Stimulated activated naive CD4-positive, alpha-beta T cell (primary cell): ENCODE results near the gene BEAN1.

Experiments used
- DNase-seq, 6 experiments: peaks; one replicate each; lab custom pipeline; 2025; lab: John Stamatoyannopoulos, UW

BEAN1 gene

GRCh38 chr16:66470556-66470955, 43.5 kb downstream of the BEAN1 start:
- DNase-seq, result no peak

GRCh38 chr16:66471264-66471663, 44.2 kb downstream of the BEAN1 start:
- DNase-seq, result no peak

- DNase-seq, result no peak
These were observed 44.8 kb downstream of the BEAN1 start for GRCh38 chr16:66471716-66472393.

- DNase-seq, result no peak
These were observed 46.0 kb downstream of the BEAN1 start for GRCh38 chr16:66473051-66473571.

- no peak for DNase-seq
These were observed 46.8 kb downstream of the BEAN1 start for GRCh38 chr16:66473654-66474519.

GRCh38 chr16:66474750-66475199, 47.7 kb downstream of the BEAN1 start:
- DNase-seq, result peak in 5 of 6 experiments; percentile 8 to 69 (median 51)

GRCh38 chr16:66475232-66475631, 48.1 kb downstream of the BEAN1 start:
- DNase-seq, result no peak

GRCh38 chr16:66476328-66477027, 49.4 kb downstream of the BEAN1 start:
- DNase-seq, result peak in 1 of 6 experiments; percentile 11

GRCh38 chr16:66477028-66477515, 50.0 kb downstream of the BEAN1 start:
- DNase-seq, result no peak

- peak; percentile 45 to 76 (median 56) for DNase-seq
These were observed 51.8 kb downstream of the BEAN1 start for GRCh38 chr16:66478733-66479511.

GRCh38 chr16:66479661-66480264, 52.7 kb downstream of the BEAN1 start:
- no peak for DNase-seq

GRCh38 chr16:66480265-66481080, 53.4 kb downstream of the BEAN1 start:
- no peak for DNase-seq

- no peak for DNase-seq
These were observed 54.2 kb downstream of the BEAN1 start for GRCh38 chr16:66481081-66481942.

GRCh38 chr16:66481943-66482390, 54.9 kb downstream of the BEAN1 start:
- no peak for DNase-seq

GRCh38 chr16:66483689-66484452, 56.8 kb downstream of the BEAN1 start:
- DNase-seq, result peak; percentile 36 to 74 (median 62)

GRCh38 chr16:66484453-66485213, 57.5 kb downstream of the BEAN1 start:
- DNase-seq, result no peak

- no peak for DNase-seq
These were observed 58.3 kb downstream of the BEAN1 start for GRCh38 chr16:66485376-66485775.
